Natural killer cell (primary cell): ENCODE data around the gene MAP2. TPM values are rescaled to one million over a fixed set of nuclear protein-coding genes. Genes with fewer than 3 reads are reported as not detected.

ENCODE experiments used
- ATAC-seq, 3 donors: fragments of 150-1000 bp in 2 of 3; fragments of 200-7000 bp in 1 of 3; cut with Tn5 transposase; 1 replicate in 1 of 3; 2 replicates in 2 of 3; pipeline ENCODE4 v1.10.0; 2021; ENCODE audit warnings: mild to moderate bottlenecking in 2 of 3, moderate library complexity in 2 of 3
- DNase-seq, 2 donors: peaks; one replicate each; pipeline versions ENCODE4 v3.0.0 to v3.0.0-alpha.2; 2013 to 2021; ENCODE audit warnings: mixed read lengths in 1 of 2
- H3K27ac ChIP-seq: one replicate; pipeline ENCODE4 v1.5.1; 2013; ENCODE audit warnings: mild to moderate bottlenecking, low read length
- H3K27me3 ChIP-seq: one replicate; pipeline ENCODE4 v1.6.1; 2013; ENCODE audit warnings: low read length; ENCODE audit not compliant: control insufficient read depth, insufficient read depth
- H3K36me3 ChIP-seq: one replicate; pipeline ENCODE4 v1.6.1; 2013; ENCODE audit warnings: low read length; ENCODE audit not compliant: control insufficient read depth, insufficient read depth
- H3K4me1 ChIP-seq: one replicate; pipeline ENCODE4 v1.6.1; 2013; ENCODE audit warnings: low read length; ENCODE audit not compliant: control insufficient read depth, insufficient read depth
- H3K4me3 ChIP-seq: one replicate; pipeline ENCODE4 v1.5.1; 2013; ENCODE audit warnings: low read length
- H3K9me3 ChIP-seq: one replicate; pipeline ENCODE4 v1.6.1; 2013; ENCODE audit warnings: low read length; ENCODE audit not compliant: control insufficient read depth, insufficient read depth
- H3K27ac Mint-ChIP-seq, 2 donors: one replicate each; pipeline ENCODE4 v1.8.0; 2022; ENCODE audit warnings: mild to moderate bottlenecking in 2 of 2, mixed read lengths in 2 of 2, moderate library complexity in 1 of 2
- H3K27me3 Mint-ChIP-seq, 2 donors: one replicate each; pipeline ENCODE4 v1.8.0; 2022; ENCODE audit warnings: low read depth in 2 of 2, mixed read lengths in 2 of 2
- H3K36me3 Mint-ChIP-seq: one replicate; pipeline ENCODE4 v1.8.0; 2022; ENCODE audit warnings: mixed read lengths
- H3K4me1 Mint-ChIP-seq, 2 donors: one replicate each; pipeline ENCODE4 v1.8.0; 2022; ENCODE audit warnings: mixed read lengths in 2 of 2
- H3K4me3 Mint-ChIP-seq: one replicate; pipeline ENCODE4 v1.8.0; 2022; ENCODE audit warnings: mild to moderate bottlenecking, moderate library complexity, mixed read lengths
- H3K9me3 Mint-ChIP-seq, 2 donors: one replicate each; pipeline ENCODE4 v1.8.0; 2022; ENCODE audit warnings: mixed read lengths in 2 of 2
- WGBS: methylation state at CpG from one replicate; pipeline ENCODE4 v1.1.7; 2013; ENCODE audit warnings: missing lambda C conversion rate; ENCODE audit not compliant: insufficient coverage; 5-methylcytosine and 5-hydroxymethylcytosine counted together
- intact Hi-C: fragments of 100-400 bp; cut with micrococcal nuclease; formaldehyde crosslinking; loops from one replicate; pipeline ENCODE4 v1.14.2; 2022
- total RNA-seq, 4 donors: library from RNA; stranded (reverse); fragments of 120-200 nt in 1 of 4; gene quantifications; one replicate each; pipeline versions ENCODE4 v1.2.3 to v1.2.4, GENCODE V29; 2013 to 2022
- TF ChIP-seq, protein P1 (sequence below): fragments of 200-600 bp; IDR thresholded peaks from one replicate; pipeline ENCODE4 v1.8.0; 2022; ENCODE audit warnings: antibody characterized with exemption

The MAP2 gene
- total RNA-seq, 3 donors from 2014 or later (not counting 1 experiment from before 2014, with no cell fraction given): not detected

DNA sequence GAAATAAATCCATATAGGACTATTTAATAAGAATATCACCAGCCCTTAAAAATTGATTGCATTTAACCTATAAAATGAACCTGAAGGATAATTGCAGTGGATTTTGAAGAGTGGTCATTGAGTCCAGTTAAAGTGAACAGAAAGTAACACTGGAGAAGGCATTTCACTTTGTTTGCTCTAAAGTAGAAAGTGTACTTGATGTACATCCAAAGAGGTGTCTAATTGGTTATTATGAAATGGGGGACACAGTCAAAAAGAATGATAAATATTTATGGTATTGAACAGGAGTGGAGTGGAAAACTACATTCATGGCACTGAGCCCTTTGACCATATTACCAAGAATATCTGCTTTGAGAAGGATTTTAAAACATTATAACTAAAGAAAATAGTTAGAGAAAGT, 28.2 kb upstream of the MAP2 start:
- Mint-ChIP-seq H3K4me3 (no peak overlapping the region), H3K4me1 (no peaks in the 10 kb centered on the region), H3K27ac (no peak overlapping the region), H3K36me3 (no peaks in the 10 kb centered on the region), H3K9me3 (peaks cover 0 to 4% of the 10 kb centered on the region in 2 donors), H3K27me3 (no peaks in the 10 kb centered on the region)
- intact Hi-C loops: no loop called here
- H3K27ac ChIP-seq: no peak overlapping the region
- TF ChIP-seq, protein P1, sequence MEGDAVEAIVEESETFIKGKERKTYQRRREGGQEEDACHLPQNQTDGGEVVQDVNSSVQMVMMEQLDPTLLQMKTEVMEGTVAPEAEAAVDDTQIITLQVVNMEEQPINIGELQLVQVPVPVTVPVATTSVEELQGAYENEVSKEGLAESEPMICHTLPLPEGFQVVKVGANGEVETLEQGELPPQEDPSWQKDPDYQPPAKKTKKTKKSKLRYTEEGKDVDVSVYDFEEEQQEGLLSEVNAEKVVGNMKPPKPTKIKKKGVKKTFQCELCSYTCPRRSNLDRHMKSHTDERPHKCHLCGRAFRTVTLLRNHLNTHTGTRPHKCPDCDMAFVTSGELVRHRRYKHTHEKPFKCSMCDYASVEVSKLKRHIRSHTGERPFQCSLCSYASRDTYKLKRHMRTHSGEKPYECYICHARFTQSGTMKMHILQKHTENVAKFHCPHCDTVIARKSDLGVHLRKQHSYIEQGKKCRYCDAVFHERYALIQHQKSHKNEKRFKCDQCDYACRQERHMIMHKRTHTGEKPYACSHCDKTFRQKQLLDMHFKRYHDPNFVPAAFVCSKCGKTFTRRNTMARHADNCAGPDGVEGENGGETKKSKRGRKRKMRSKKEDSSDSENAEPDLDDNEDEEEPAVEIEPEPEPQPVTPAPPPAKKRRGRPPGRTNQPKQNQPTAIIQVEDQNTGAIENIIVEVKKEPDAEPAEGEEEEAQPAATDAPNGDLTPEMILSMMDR: no peak
- H3K4me3 ChIP-seq: no peak overlapping the region
- no peaks in the 10 kb centered on the region for H3K4me1 ChIP-seq
- H3K9me3 ChIP-seq: no peaks in the 10 kb centered on the region
- DNase-seq (no peak), ATAC-seq (no peak)
- H3K36me3 ChIP-seq: no peaks in the 10 kb centered on the region
- peaks cover 4% of the 10 kb centered on the region for H3K27me3 ChIP-seq

DNA sequence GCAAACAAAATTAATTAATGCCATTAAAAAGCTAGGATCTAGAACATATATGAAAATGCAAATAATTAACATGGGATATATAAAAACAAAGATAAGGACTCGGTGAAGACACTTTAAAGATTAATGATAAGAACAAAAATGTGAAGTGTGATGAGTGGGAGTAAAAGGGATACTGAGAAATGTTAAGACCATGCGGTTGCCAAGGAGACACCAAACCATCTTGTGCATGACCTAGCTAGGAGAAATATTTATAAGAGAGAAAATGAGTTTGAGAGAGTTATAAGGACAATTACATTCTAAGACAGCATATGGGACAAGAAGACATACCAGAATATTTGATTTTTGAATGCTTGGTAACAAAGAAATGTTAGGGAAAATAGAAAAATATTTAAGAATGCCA, 25.4 kb upstream of the MAP2 start:
- no peak overlapping the region for H3K27ac ChIP-seq
- H3K4me1 ChIP-seq: no peaks in the 10 kb centered on the region
- peaks cover 2 to 8% of the 10 kb centered on the region in 2 donors for H3K9me3 Mint-ChIP-seq
- TF ChIP-seq, protein P1: no peak
- H3K4me1 Mint-ChIP-seq: no peaks in the 10 kb centered on the region
- no peak for ATAC-seq
- intact Hi-C loops: no loop called here
- H3K4me3 ChIP-seq: no peak overlapping the region
- DNase-seq: no peak
- WGBS: 87% methylated on average over 2 of the region's 2 CpGs
- no peaks in the 10 kb centered on the region for H3K27me3 Mint-ChIP-seq
- H3K27ac Mint-ChIP-seq: no peak overlapping the region
- H3K36me3 Mint-ChIP-seq: no peaks in the 10 kb centered on the region
- no peaks in the 10 kb centered on the region for H3K9me3 ChIP-seq
- H3K4me3 Mint-ChIP-seq: no peak overlapping the region
- H3K27me3 ChIP-seq: peaks cover 4% of the 10 kb centered on the region
- no peaks in the 10 kb centered on the region for H3K36me3 ChIP-seq

DNA sequence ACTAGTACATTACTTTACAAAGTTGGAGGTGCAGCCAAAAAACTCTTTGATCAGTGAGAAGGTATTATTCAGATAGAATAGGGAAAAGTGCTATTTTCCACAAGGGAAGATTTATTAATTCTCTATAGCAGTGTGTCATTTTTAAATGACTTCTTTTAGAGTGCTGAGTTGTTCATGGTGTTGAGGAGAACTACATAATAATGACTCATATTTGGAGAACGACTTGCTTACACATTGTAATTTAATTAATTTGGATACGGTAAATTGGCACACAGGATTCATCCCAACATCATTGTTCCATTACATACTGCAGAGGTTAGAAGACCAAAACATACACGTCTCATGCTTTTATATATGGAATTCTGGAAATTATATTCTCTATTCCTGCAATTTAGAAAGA, 22.1 kb upstream of the MAP2 start:
- H3K4me3 Mint-ChIP-seq: no peak overlapping the region
- H3K27ac Mint-ChIP-seq: no peak overlapping the region
- WGBS: no CpG with 5 or more reads among the region's 3 CpGs
- intact Hi-C loops: no loop called here
- H3K36me3 ChIP-seq: no peaks in the 10 kb centered on the region
- no peak overlapping the region for H3K27ac ChIP-seq
- TF ChIP-seq, protein P1: no peak
- ATAC-seq: no peak
- DNase-seq: no peak
- H3K27me3 Mint-ChIP-seq: no peaks in the 10 kb centered on the region
- no peak overlapping the region for H3K4me3 ChIP-seq
- peaks cover 2 to 7% of the 10 kb centered on the region in 2 donors for H3K9me3 Mint-ChIP-seq
- no peaks in the 10 kb centered on the region for H3K4me1 ChIP-seq
- no peaks in the 10 kb centered on the region for H3K9me3 ChIP-seq
- H3K4me1 Mint-ChIP-seq: no peaks in the 10 kb centered on the region
- no peaks in the 10 kb centered on the region for H3K27me3 ChIP-seq
- no peaks in the 10 kb centered on the region for H3K36me3 Mint-ChIP-seq

DNA sequence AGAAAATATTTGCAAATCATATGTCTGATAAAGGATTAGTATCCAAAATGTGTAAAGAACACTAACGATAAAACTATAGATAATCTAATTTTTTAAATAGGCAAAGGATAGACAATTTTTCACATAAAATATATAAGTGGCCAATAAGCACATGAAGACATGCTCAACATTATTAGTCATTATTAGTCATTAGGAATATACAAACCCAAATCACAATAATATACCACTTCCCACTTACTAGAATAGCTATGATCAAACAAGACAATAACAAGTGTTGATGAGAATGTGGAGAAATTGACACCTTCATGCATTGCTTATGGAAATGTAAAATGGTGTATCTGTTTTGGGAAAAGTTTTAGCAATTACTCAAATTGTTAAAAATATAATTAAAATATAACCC, 12.6 kb upstream of the MAP2 start:
- no peaks in the 10 kb centered on the region for H3K4me1 Mint-ChIP-seq
- Histone ChIP-seq H3K27ac (no peak overlapping the region), H3K4me1 (no peaks in the 10 kb centered on the region), H3K36me3 (no peaks in the 10 kb centered on the region), H3K9me3 (no peaks in the 10 kb centered on the region), H3K4me3 (no peak overlapping the region), H3K27me3 (no peaks in the 10 kb centered on the region)
- TF ChIP-seq, protein P1: no peak
- ATAC-seq (no peak), DNase-seq (no peak)
- H3K27ac Mint-ChIP-seq: no peak overlapping the region
- no peak overlapping the region for H3K4me3 Mint-ChIP-seq
- H3K9me3 Mint-ChIP-seq: peaks cover 5 to 13% of the 10 kb centered on the region in 2 donors
- H3K27me3 Mint-ChIP-seq: no peaks in the 10 kb centered on the region
- WGBS: no CpG with 5 or more reads among the region's 1 CpG
- H3K36me3 Mint-ChIP-seq: no peaks in the 10 kb centered on the region
- intact Hi-C loops: no loop called here
